Lower leg skin (tissue), 4 donors: ENCODE measurements around the gene TAGLN. TPM values are rescaled to one million over a fixed set of nuclear protein-coding genes. Genes with fewer than 3 reads are reported as not detected.
"Not testable (repeated sequence)": the region's sequence is repeated elsewhere in the genome, so short reads cannot be mapped to it uniquely, and the experiment has no call there.

Experiments
- DNase-seq, 2 donors: peaks; one replicate each; pipeline ENCODE4 v3.0.0-alpha.2; 2019; ENCODE audit warnings: low spot score in 2 of 2
- H3K4me3 ChIP-seq: fragments of 200-600 bp; sonication (generic); 2 replicates; pipeline ENCODE4 v1.5.1; 2017; ENCODE audit warnings: mild to moderate bottlenecking, low read depth; ENCODE audit not compliant: poor library complexity, severe bottlenecking
- CTCF ChIP-seq, 3 donors: fragments of 450-650 bp; IDR thresholded peaks; one replicate each; pipeline ENCODE4 v1.5.1; 2016; ENCODE audit warnings: antibody characterized with exemption in 3 of 3, mild to moderate bottlenecking in 3 of 3, moderate library complexity in 2 of 3
- POLR2A ChIP-seq, 2 donors: fragments of 450-650 bp; IDR thresholded peaks; one replicate each; pipeline ENCODE4 v1.6.1; 2016 to 2017; ENCODE audit warnings: antibody characterized with exemption in 2 of 2, mild to moderate bottlenecking in 1 of 2, moderate library complexity in 1 of 2
- WGBS, 2 donors: methylation state at CpG; one replicate each; pipeline ENCODE4 v1.1.5; 2018; 5-methylcytosine and 5-hydroxymethylcytosine counted together
- intact Hi-C: fragments of 100-400 bp; cut with DNase I; formaldehyde crosslinking; loops from one replicate; pipeline ENCODE4 v1.15.0; 2023; ENCODE audit warnings: low total_unique reads
- total RNA-seq, 4 donors: library from RNA; depleted of rRNA; stranded (reverse); fragments of >200 nt; gene quantifications; one replicate each; pipeline ENCODE4 v1.1.0, GENCODE V29; 2016

The TAGLN gene
- total RNA-seq, 4 donors from 2014 or later, result 122 to 450 (median 233) TPM

- TF ChIP-seq CTCF (IDR thresholded peaks at IDR 0.05) (no peak), POLR2A (IDR thresholded peaks at IDR 0.05) (no peak)
- intact Hi-C loops, result no loop called here
- 86 to 90% methylated on average over 10 to 11 of the region's 11 CpGs for WGBS, 2 donors
- DNase-seq, result peak in 1 of 2 donors; percentile 67
- H3K4me3 ChIP-seq, result no peak overlapping the region
Observed at GRCh38 chr11:117205211-117205818, 6.1 kb downstream of the TAGLN start.

GRCh38 chr11:117206111-117206510 lies 6.9 kb downstream of the TAGLN start:
- WGBS, 2 donors, result 77 to 91% methylated on average over 7 to 8 of the region's 8 CpGs
- H3K4me3 ChIP-seq, DNase-seq, intact Hi-C loops: not testable (repeated sequence)

GRCh38 chr11:117206859-117207258 lies 7.7 kb downstream of the TAGLN start:
- DNase-seq, H3K4me3 ChIP-seq, intact Hi-C loops: not testable (repeated sequence)
- WGBS, 2 donors, result no CpG with 5 or more reads among the region's 11 CpGs

GRCh38 chr11:117207481-117207880 lies 8.3 kb downstream of the TAGLN start:
- 86 to 95% methylated on average over 4 to 5 of the region's 5 CpGs for WGBS, 2 donors
- DNase-seq, intact Hi-C loops, H3K4me3 ChIP-seq: not testable (repeated sequence)

- intact Hi-C loops, H3K4me3 ChIP-seq, DNase-seq: not testable (repeated sequence)
- WGBS, 2 donors, result 86% methylated on average over 10 of the region's 13 CpGs; no CpG with 5 or more reads in 1 of the 2 donors
Observed at GRCh38 chr11:117208710-117209109, 9.5 kb downstream of the TAGLN start.

- intact Hi-C loops, DNase-seq, H3K4me3 ChIP-seq: not testable (repeated sequence)
- 89 to 91% methylated on average over 7 to 8 of the region's 8 CpGs for WGBS, 2 donors
Observed at GRCh38 chr11:117209351-117210125, 10.4 kb downstream of the TAGLN start.

GRCh38 chr11:117210620-117211019 lies 11.4 kb downstream of the TAGLN start:
- DNase-seq, result no peak
- TF ChIP-seq POLR2A (IDR thresholded peaks at IDR 0.05) (no peak), CTCF (IDR thresholded peaks at IDR 0.05) (no peak)
- 94 to 95% methylated on average over 3 of the region's 3 CpGs for WGBS, 2 donors
- no peak overlapping the region for H3K4me3 ChIP-seq
- intact Hi-C loops, result no loop called here

- WGBS, 2 donors, result 93 to 97% methylated on average over 11 of the region's 11 CpGs
- intact Hi-C loops, result no loop called here
- TF ChIP-seq POLR2A (IDR thresholded peaks at IDR 0.05) (no peak), CTCF (IDR thresholded peaks at IDR 0.05) (no peak)
- H3K4me3 ChIP-seq, result no peak overlapping the region
- no peak for DNase-seq
Observed at GRCh38 chr11:117212697-117213355, 13.7 kb downstream of the TAGLN start.
